H9 (cell line): ENCODE results near the gene TMEM54. TPM values are rescaled to one million over a fixed set of nuclear protein-coding genes. Genes with fewer than 3 reads are reported as not detected.

ENCODE experiments used
- DNase-seq: peaks from one replicate; pipeline ENCODE4 v3.0.0-alpha.2; 2017
- H2AFZ ChIP-seq: one replicate; pipeline ENCODE4 v1.6.1; 2013; ENCODE audit warnings: mild to moderate bottlenecking, low read length, control low read depth, moderate library complexity
- H2AK5ac ChIP-seq: 2 replicates; pipeline ENCODE4 v1.6.1; 2013; ENCODE audit warnings: low read length, control low read depth, mixed read lengths; ENCODE audit not compliant: insufficient read length
- H2BK120ac ChIP-seq: one replicate; pipeline ENCODE4 v1.6.1; 2013; ENCODE audit warnings: low read depth, mild to moderate bottlenecking, low read length, control low read depth, inconsistent platforms; ENCODE audit not compliant: poor library complexity, severe bottlenecking
- H2BK12ac ChIP-seq: 2 replicates; pipeline ENCODE4 v1.6.1; 2013; ENCODE audit warnings: low read length, control low read depth, mixed read lengths, low read depth; ENCODE audit not compliant: insufficient read length
- H2BK15ac ChIP-seq: 2 replicates; pipeline ENCODE4 v1.6.1; 2013; ENCODE audit warnings: low read depth, low read length, control low read depth
- H2BK20ac ChIP-seq: one replicate; pipeline ENCODE4 v1.6.1; 2013; ENCODE audit warnings: low read depth, mild to moderate bottlenecking, low read length, control low read depth, inconsistent platforms; ENCODE audit not compliant: poor library complexity, severe bottlenecking
- H2BK5ac ChIP-seq: 2 replicates; pipeline ENCODE4 v1.6.1; 2013; ENCODE audit warnings: low read length, control low read depth, mixed read lengths; ENCODE audit not compliant: insufficient read length
- H3K14ac ChIP-seq: 2 replicates; pipeline ENCODE4 v1.6.1; 2013; ENCODE audit warnings: low read length, control low read depth; ENCODE audit not compliant: insufficient read depth
- H3K18ac ChIP-seq: 2 replicates; pipeline ENCODE4 v1.6.1; 2013; ENCODE audit warnings: low read depth, mild to moderate bottlenecking, mixed read lengths, low read length, control low read depth; ENCODE audit not compliant: insufficient read length
- H3K23ac ChIP-seq: 2 replicates; pipeline ENCODE4 v1.6.1; 2013; ENCODE audit warnings: low read length, control low read depth, mixed read lengths, low read depth; ENCODE audit not compliant: insufficient read length
- H3K23me2 ChIP-seq: 2 replicates; pipeline ENCODE4 v1.6.1; 2013; ENCODE audit warnings: low read depth, mild to moderate bottlenecking, mixed read lengths, low read length, control low read depth; ENCODE audit not compliant: insufficient read length, poor library complexity, severe bottlenecking
- H3K27ac ChIP-seq: 2 replicates; pipeline ENCODE4 v1.5.1; 2013; ENCODE audit warnings: low read length, control low read depth, mixed read lengths, low read depth; ENCODE audit not compliant: insufficient read length
- H3K27me3 ChIP-seq: 2 replicates; pipeline ENCODE4 v1.6.1; 2013; ENCODE audit warnings: low read length, control low read depth, inconsistent platforms; ENCODE audit not compliant: insufficient read depth
- H3K4ac ChIP-seq: 2 replicates; pipeline ENCODE4 v1.6.1; 2013; ENCODE audit warnings: low read depth, mild to moderate bottlenecking, control low read depth, inconsistent platforms, low read length, moderate library complexity
- H3K4me1 ChIP-seq: 2 replicates; pipeline ENCODE4 v1.6.1; 2013; ENCODE audit warnings: low read length, control low read depth, inconsistent platforms; ENCODE audit not compliant: insufficient read depth
- H3K4me2 ChIP-seq: 2 replicates; pipeline ENCODE4 v1.6.1; 2013; ENCODE audit warnings: low read length, control low read depth, mixed read lengths; ENCODE audit not compliant: insufficient read length, insufficient read depth
- H3K56ac ChIP-seq: 2 replicates; pipeline ENCODE4 v1.6.1; 2013; ENCODE audit warnings: low read depth, mild to moderate bottlenecking, mixed read lengths, low read length, control low read depth; ENCODE audit not compliant: insufficient read length
- H3K79me1 ChIP-seq: 2 replicates; pipeline ENCODE4 v1.6.1; 2013; ENCODE audit warnings: low read depth, mild to moderate bottlenecking, moderate library complexity, low read length, control low read depth, inconsistent platforms; ENCODE audit not compliant: insufficient read depth, poor library complexity, severe bottlenecking
- H3K79me2 ChIP-seq: 2 replicates; pipeline ENCODE4 v1.6.1; 2013; ENCODE audit warnings: low read length, control low read depth, inconsistent platforms; ENCODE audit not compliant: insufficient read depth
- H3K9ac ChIP-seq: 2 replicates; pipeline ENCODE4 v1.6.1; 2013; ENCODE audit warnings: low read length, control low read depth, mixed read lengths; ENCODE audit not compliant: insufficient read length; ENCODE audit errors: extremely low read depth
- H3K9me3 ChIP-seq: one replicate; pipeline ENCODE4 v1.6.1; 2013; ENCODE audit warnings: low read depth, low read length, inconsistent platforms; ENCODE audit not compliant: control insufficient read depth
- H3T11ph ChIP-seq: one replicate; pipeline ENCODE4 v1.6.1; 2013; ENCODE audit warnings: mild to moderate bottlenecking, low read length, control low read depth, inconsistent platforms
- H4K20me1 ChIP-seq: one replicate; pipeline ENCODE4 v1.6.1; 2013; ENCODE audit not compliant: control insufficient read depth, insufficient read length, insufficient read depth
- H4K5ac ChIP-seq: 2 replicates; pipeline ENCODE4 v1.6.1; 2013; ENCODE audit warnings: low read depth, mild to moderate bottlenecking, mixed read lengths, low read length, control low read depth; ENCODE audit not compliant: insufficient read length
- H4K8ac ChIP-seq: replicated peaks from 2 replicates; pipeline ENCODE4 v1.6.1; 2013; ENCODE audit warnings: low read length, control low read depth, mixed read lengths, low read depth; ENCODE audit not compliant: insufficient read length
- H4K91ac ChIP-seq: 2 replicates; pipeline ENCODE4 v1.6.1; 2013; ENCODE audit warnings: low read depth, mild to moderate bottlenecking, moderate library complexity, mixed read lengths, low read length, control low read depth; ENCODE audit not compliant: insufficient read length
- H3K27ac Mint-ChIP-seq, 3 experiments: 2 replicates in 2 of 3; 3 replicates in 1 of 3; pipeline ENCODE4 v1.8.0; 2020 to 2021; ENCODE audit warnings: mixed read lengths in 3 of 3, mild to moderate bottlenecking in 1 of 3, moderate library complexity in 1 of 3
- H3K27me3 Mint-ChIP-seq: 2 replicates; pipeline ENCODE4 v1.8.0; 2021; ENCODE audit warnings: low read depth, mild to moderate bottlenecking, moderate library complexity, mixed read lengths
- H3K36me3 Mint-ChIP-seq, 3 experiments: 2 replicates in 2 of 3; 3 replicates in 1 of 3; pipeline ENCODE4 v1.8.0; 2020 to 2021; ENCODE audit warnings: low read depth in 3 of 3, mixed read lengths in 3 of 3; ENCODE audit not compliant: insufficient read depth in 1 of 3
- H3K4me1 Mint-ChIP-seq, 2 experiments: 2 replicates each; pipeline ENCODE4 v1.8.0; 2020; ENCODE audit warnings: mixed read lengths in 2 of 2
- H3K4me3 Mint-ChIP-seq, 2 experiments: 2 replicates in 1 of 2; 3 replicates in 1 of 2; pipeline ENCODE4 v1.8.0; 2020 to 2021; ENCODE audit warnings: mild to moderate bottlenecking in 2 of 2, mixed read lengths in 2 of 2, moderate library complexity in 1 of 2
- H3K9me3 Mint-ChIP-seq, 2 experiments: 2 replicates in 1 of 2; 3 replicates in 1 of 2; pipeline ENCODE4 v1.8.0; 2020; ENCODE audit warnings: mild to moderate bottlenecking in 2 of 2, mixed read lengths in 2 of 2, moderate library complexity in 1 of 2
- WGBS: extraction: QIAGEN DNeasy Blood & Tissue Kit; methylation state at CpG from one replicate; pipeline ENCODE4 v1.1.7; 2013; ENCODE audit warnings: missing lambda C conversion rate, low lambda C conversion rate, mixed read lengths; ENCODE audit not compliant: insufficient read length; ENCODE audit errors: extremely low coverage; 5-methylcytosine and 5-hydroxymethylcytosine counted together
- total RNA-seq: library from RNA; stranded (reverse); gene quantifications from 2 replicates; pipeline ENCODE4 v1.2.1, GENCODE V29; 2021
- TF ChIP-seq, protein P1 (sequence below): fragments of 200-600 bp; sonication (generic); conservative IDR thresholded peaks from 3 replicates; pipeline ENCODE4 v1.8.0; 2021; ENCODE audit warnings: antibody characterized with exemption, mild to moderate bottlenecking

TMEM54 gene
- total RNA-seq, 1 experiment from 2014 or later = 17.2 TPM

GRCh38 chr1:32924881-32925344 lies 23.7 kb upstream of the TMEM54 start:
- H2BK5ac ChIP-seq = no peak overlapping the region
- H3K9ac ChIP-seq = no peak overlapping the region
- H4K91ac ChIP-seq = no peak overlapping the region
- no peak overlapping the region for H3K23ac ChIP-seq
- H3K4me1 ChIP-seq = no peaks in the 10 kb centered on the region
- H3K14ac ChIP-seq = no peak overlapping the region
- H2BK15ac ChIP-seq = no peak overlapping the region
- H2BK120ac ChIP-seq = no peak overlapping the region
- TF ChIP-seq, protein P1, sequence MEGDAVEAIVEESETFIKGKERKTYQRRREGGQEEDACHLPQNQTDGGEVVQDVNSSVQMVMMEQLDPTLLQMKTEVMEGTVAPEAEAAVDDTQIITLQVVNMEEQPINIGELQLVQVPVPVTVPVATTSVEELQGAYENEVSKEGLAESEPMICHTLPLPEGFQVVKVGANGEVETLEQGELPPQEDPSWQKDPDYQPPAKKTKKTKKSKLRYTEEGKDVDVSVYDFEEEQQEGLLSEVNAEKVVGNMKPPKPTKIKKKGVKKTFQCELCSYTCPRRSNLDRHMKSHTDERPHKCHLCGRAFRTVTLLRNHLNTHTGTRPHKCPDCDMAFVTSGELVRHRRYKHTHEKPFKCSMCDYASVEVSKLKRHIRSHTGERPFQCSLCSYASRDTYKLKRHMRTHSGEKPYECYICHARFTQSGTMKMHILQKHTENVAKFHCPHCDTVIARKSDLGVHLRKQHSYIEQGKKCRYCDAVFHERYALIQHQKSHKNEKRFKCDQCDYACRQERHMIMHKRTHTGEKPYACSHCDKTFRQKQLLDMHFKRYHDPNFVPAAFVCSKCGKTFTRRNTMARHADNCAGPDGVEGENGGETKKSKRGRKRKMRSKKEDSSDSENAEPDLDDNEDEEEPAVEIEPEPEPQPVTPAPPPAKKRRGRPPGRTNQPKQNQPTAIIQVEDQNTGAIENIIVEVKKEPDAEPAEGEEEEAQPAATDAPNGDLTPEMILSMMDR = 0 out of 3 replicates have a peak, but pooled peaks have one; percentile 33
- DNase-seq = peak; percentile 74
- no peak overlapping the region for H3T11ph ChIP-seq
- no peak overlapping the region for H2BK12ac ChIP-seq
- no peak overlapping the region for H3K27ac ChIP-seq
- no peak overlapping the region for H3K18ac ChIP-seq
- H3K79me2 ChIP-seq = no peaks in the 10 kb centered on the region
- Mint-ChIP-seq H3K36me3 (no peaks in the 10 kb centered on the region), H3K4me3 (peak overlapping the region; percentile 68 to 86), H3K4me1 (peaks cover 23 to 34% of the 10 kb centered on the region in 2 experiments), H3K27me3 (peaks cover 97% of the 10 kb centered on the region), H3K27ac (no peak overlapping the region), H3K9me3 (peaks cover 5 to 9% of the 10 kb centered on the region in 2 experiments; a peak in 4 of 5 replicates)
- H4K8ac ChIP-seq = no peak overlapping the region
- no peak overlapping the region for H2AFZ ChIP-seq
- H3K9me3 ChIP-seq = no peaks in the 10 kb centered on the region
- H3K79me1 ChIP-seq = no peaks in the 10 kb centered on the region
- no peaks in the 10 kb centered on the region for H4K20me1 ChIP-seq
- H2AK5ac ChIP-seq = no peak overlapping the region
- H3K23me2 ChIP-seq = peaks cover 12% of the 10 kb centered on the region
- WGBS = no CpG with 5 or more reads among the region's 31 CpGs
- peaks cover 20% of the 10 kb centered on the region; the same call in 1 of the 2 replicates for H3K27me3 ChIP-seq
- no peak overlapping the region for H3K56ac ChIP-seq
- H2BK20ac ChIP-seq = no peak overlapping the region
- H3K4ac ChIP-seq = no peak overlapping the region
- H4K5ac ChIP-seq = no peak overlapping the region
- H3K4me2 ChIP-seq = peak overlapping the region; percentile 92
